Measurements from ENCODE around the gene TBC1D10B. TPM values are rescaled to one million over a fixed set of nuclear protein-coding genes. Genes with fewer than 3 reads are reported as not detected.

TBC1D10B gene, protein sequence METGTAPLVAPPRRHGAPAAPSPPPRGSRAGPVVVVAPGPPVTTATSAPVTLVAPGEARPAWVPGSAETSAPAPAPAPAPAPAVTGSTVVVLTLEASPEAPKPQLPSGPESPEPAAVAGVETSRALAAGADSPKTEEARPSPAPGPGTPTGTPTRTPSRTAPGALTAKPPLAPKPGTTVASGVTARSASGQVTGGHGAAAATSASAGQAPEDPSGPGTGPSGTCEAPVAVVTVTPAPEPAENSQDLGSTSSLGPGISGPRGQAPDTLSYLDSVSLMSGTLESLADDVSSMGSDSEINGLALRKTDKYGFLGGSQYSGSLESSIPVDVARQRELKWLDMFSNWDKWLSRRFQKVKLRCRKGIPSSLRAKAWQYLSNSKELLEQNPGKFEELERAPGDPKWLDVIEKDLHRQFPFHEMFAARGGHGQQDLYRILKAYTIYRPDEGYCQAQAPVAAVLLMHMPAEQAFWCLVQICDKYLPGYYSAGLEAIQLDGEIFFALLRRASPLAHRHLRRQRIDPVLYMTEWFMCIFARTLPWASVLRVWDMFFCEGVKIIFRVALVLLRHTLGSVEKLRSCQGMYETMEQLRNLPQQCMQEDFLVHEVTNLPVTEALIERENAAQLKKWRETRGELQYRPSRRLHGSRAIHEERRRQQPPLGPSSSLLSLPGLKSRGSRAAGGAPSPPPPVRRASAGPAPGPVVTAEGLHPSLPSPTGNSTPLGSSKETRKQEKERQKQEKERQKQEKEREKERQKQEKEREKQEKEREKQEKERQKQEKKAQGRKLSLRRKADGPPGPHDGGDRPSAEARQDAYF
- total RNA-seq: 26.5 and 31.5 TPM in 2 replicates

- peak; percentile 100 for DNase-seq (ENCODE audit: insufficient read length, low spot score, missing footprints)
- Histone ChIP-seq H2AFZ (ENCODE audit: low read length) (peak within 1 kb of the TSS; percentile 90), H3K27me3 (ENCODE audit: insufficient read depth, low read length) (no peaks in the 10 kb centered on the region), H3K27ac (ENCODE audit: low read depth, low read length) (peak within 1 kb of the TSS; percentile 77), H3K9me3 (ENCODE audit: low read depth, low read length) (no peaks in the 10 kb centered on the region), H3K4me1 (ENCODE audit: insufficient read depth, low read length) (peaks cover 24% of the 10 kb centered on the region), H3K79me2 (ENCODE audit: insufficient read depth, low read length) (peaks cover 45% of the 10 kb centered on the region), H3K4me3 (ENCODE audit: insufficient read depth, low read length) (peak within 1 kb of the TSS; percentile 82), H3K36me3 (ENCODE audit: insufficient read depth, low read length) (peaks cover 3% of the 10 kb centered on the region), H4K20me1 (ENCODE audit: insufficient read depth, low read length) (peaks cover 34% of the 10 kb centered on the region), H3K4me2 (ENCODE audit: insufficient read depth, low read length) (peak within 1 kb of the TSS; percentile 98)
- TF ChIP-seq CTCF (IDR thresholded peaks at IDR 0.05; ENCODE audit: extremely low read depth, low read depth, low read length): no peak
Observed at GRCh38 chr16:30370456-30371247, at the start of gene TBC1D10B. TBC1D10B (minus strand) TSS chr16:30370494; CDS start chr16:30370183, 311 bp downstream.

DNA sequence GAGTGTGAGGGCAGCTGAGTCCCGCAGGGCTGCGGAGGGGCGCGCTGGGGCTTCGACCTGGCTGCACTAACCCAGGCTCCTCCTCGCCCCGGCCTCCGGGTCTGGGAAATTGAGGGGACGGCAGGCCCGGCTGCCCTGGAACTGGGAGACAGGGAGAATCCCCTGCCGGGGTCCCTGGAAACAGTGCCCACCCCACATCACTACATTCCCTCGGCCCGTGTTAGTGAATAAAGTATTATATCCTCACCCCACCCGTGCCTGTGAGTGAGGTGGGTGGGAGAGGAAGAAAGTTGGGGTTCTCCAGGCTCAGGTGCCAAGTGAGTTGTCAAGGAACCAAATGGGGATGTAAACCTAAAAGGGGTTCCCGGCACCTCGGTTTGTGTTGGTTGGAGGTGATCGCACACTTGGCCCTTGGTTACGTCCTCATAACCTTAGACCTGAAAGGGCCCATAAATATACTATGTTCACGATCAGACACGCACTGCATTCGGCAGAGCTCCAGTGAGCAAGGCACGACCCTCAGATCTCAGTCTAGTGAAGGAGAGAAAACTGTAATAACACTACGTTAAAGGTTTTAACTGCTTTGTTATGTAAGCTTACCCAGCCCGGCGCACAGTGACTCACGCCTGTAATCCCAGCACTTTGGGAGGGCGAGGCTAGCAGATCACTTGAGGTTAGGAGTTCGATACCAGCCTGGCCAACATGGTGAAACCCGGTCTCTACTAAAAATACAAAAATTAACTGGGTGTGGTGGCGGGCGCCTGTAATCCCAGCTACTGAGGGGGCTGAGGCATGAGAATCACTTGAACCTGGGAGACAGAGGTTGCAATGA, 48.3 kb upstream of the TBC1D10B start:
- H3K4me2 ChIP-seq (ENCODE audit: insufficient read depth, low read length): peak overlapping the region; percentile 81
- no peaks in the 10 kb centered on the region for H3K27me3 ChIP-seq (ENCODE audit: insufficient read depth, low read length)
- H3K36me3 ChIP-seq (ENCODE audit: insufficient read depth, low read length): peaks cover 17% of the 10 kb centered on the region
- no peak overlapping the region for H2AFZ ChIP-seq (ENCODE audit: low read length)
- peak overlapping the region; percentile 78 for H3K4me3 ChIP-seq (ENCODE audit: insufficient read depth, low read length)
- H3K27ac ChIP-seq (ENCODE audit: low read depth, low read length): no peak overlapping the region
- H3K79me2 ChIP-seq (ENCODE audit: insufficient read depth, low read length): peaks cover 3% of the 10 kb centered on the region
- H4K20me1 ChIP-seq (ENCODE audit: insufficient read depth, low read length): peaks cover 14% of the 10 kb centered on the region
- no peaks in the 10 kb centered on the region for H3K4me1 ChIP-seq (ENCODE audit: insufficient read depth, low read length)
- no peak for TF ChIP-seq CTCF (IDR thresholded peaks at IDR 0.05; ENCODE audit: extremely low read depth, low read depth, low read length)
- H3K9me3 ChIP-seq (ENCODE audit: low read depth, low read length): no peaks in the 10 kb centered on the region
- no peak for DNase-seq (ENCODE audit: insufficient read length, low spot score, missing footprints)

DNA sequence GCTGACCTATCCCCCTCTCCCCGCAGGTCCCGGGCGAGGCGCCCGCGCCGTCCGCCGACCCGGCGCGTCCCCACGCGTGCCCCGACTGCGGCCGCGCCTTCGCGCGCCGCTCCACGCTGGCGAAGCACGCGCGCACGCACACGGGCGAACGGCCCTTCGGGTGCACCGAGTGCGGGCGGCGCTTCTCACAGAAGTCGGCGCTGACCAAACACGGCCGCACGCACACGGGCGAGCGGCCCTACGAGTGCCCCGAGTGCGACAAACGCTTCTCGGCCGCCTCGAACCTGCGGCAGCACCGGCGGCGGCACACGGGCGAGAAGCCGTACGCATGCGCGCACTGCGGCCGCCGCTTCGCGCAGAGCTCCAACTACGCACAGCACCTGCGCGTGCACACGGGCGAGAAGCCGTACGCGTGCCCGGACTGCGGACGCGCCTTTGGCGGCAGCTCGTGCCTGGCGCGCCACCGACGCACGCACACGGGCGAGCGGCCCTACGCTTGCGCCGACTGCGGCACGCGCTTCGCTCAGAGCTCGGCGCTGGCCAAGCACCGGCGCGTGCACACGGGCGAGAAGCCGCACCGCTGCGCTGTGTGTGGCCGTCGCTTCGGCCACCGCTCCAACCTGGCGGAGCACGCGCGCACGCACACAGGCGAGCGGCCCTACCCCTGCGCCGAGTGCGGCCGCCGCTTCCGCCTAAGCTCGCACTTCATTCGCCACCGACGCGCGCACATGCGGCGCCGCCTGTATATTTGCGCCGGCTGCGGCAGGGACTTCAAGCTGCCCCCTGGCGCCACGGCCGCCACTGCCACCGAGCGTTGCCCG, 47.4 kb upstream of the TBC1D10B start:
- H3K4me3 ChIP-seq (ENCODE audit: insufficient read depth, low read length): peak overlapping the region; percentile 78
- H4K20me1 ChIP-seq (ENCODE audit: insufficient read depth, low read length): peaks cover 14% of the 10 kb centered on the region
- H3K79me2 ChIP-seq (ENCODE audit: insufficient read depth, low read length): peaks cover 4% of the 10 kb centered on the region
- DNase-seq (ENCODE audit: insufficient read length, low spot score, missing footprints): peak; percentile 97
- no peak overlapping the region for H3K27ac ChIP-seq (ENCODE audit: low read depth, low read length)
- peak overlapping the region; percentile 81 for H3K4me2 ChIP-seq (ENCODE audit: insufficient read depth, low read length)
- H3K27me3 ChIP-seq (ENCODE audit: insufficient read depth, low read length): no peaks in the 10 kb centered on the region
- peaks cover 18% of the 10 kb centered on the region for H3K36me3 ChIP-seq (ENCODE audit: insufficient read depth, low read length)
- no peak for TF ChIP-seq CTCF (IDR thresholded peaks at IDR 0.05; ENCODE audit: extremely low read depth, low read depth, low read length)
- H3K4me1 ChIP-seq (ENCODE audit: insufficient read depth, low read length): no peaks in the 10 kb centered on the region
- peak overlapping the region; percentile 77 for H2AFZ ChIP-seq (ENCODE audit: low read length)
- H3K9me3 ChIP-seq (ENCODE audit: low read depth, low read length): no peaks in the 10 kb centered on the region
